Ishikawa (cell line): ENCODE results near the gene RABGEF1.

ENCODE experiments used
- CEBPB ChIP-seq: IDR thresholded peaks from 2 replicates; pipeline ENCODE4 v1.6.1; 2012
- CREB1 ChIP-seq: IDR thresholded peaks from 2 replicates; pipeline ENCODE4 v1.6.1; 2012; ENCODE audit warnings: low read depth
- EGR1 ChIP-seq: IDR thresholded peaks from 2 replicates; pipeline ENCODE4 v1.6.1; 2012
- EP300 ChIP-seq: IDR thresholded peaks from 2 replicates; pipeline ENCODE4 v1.6.1; 2012; ENCODE audit warnings: borderline replicate concordance
- FOXM1 ChIP-seq: IDR thresholded peaks from 2 replicates; pipeline ENCODE4 v1.6.1; 2012; ENCODE audit warnings: low read depth, borderline replicate concordance
- MAX ChIP-seq: IDR thresholded peaks from 2 replicates; pipeline ENCODE4 v1.6.1; 2012
- NFIC ChIP-seq: IDR thresholded peaks from 2 replicates; pipeline ENCODE4 v1.6.1; 2012
- RAD21 ChIP-seq: IDR thresholded peaks from 2 replicates; pipeline ENCODE4 v1.6.1; 2012; ENCODE audit warnings: low read depth
- REST ChIP-seq: IDR thresholded peaks from 2 replicates; pipeline ENCODE4 v1.6.1; 2012; ENCODE audit warnings: low read depth, mild to moderate bottlenecking
- TAF1 ChIP-seq: IDR thresholded peaks from 2 replicates; pipeline ENCODE4 v1.6.1; 2012; ENCODE audit warnings: low read depth, mild to moderate bottlenecking
- TCF12 ChIP-seq: IDR thresholded peaks from 2 replicates; pipeline ENCODE4 v1.6.1; 2012; ENCODE audit warnings: low read depth
- TEAD4 ChIP-seq: IDR thresholded peaks from 2 replicates; pipeline ENCODE4 v1.6.1; 2012
- USF1 ChIP-seq: IDR thresholded peaks from 2 replicates; pipeline ENCODE4 v1.6.1; 2012
- YY1 ChIP-seq: IDR thresholded peaks from 2 replicates; pipeline ENCODE4 v1.6.1; 2012; ENCODE audit warnings: low read depth
- ZBTB7A ChIP-seq: IDR thresholded peaks from 2 replicates; pipeline ENCODE4 v1.6.1; 2012; ENCODE audit warnings: low read depth

The RABGEF1 gene

GRCh38 chr7:66734006-66734405, 6.5 kb upstream of the RABGEF1 start:
- TF ChIP-seq TCF12 (no peak), YY1 (no peak), EP300 (no peak), REST (no peak), RAD21 (no peak), USF1 (no peak), ZBTB7A (no peak), MAX (no peak)

GRCh38 chr7:66735154-66735553, 5.4 kb upstream of the RABGEF1 start:
- TF ChIP-seq CEBPB (no peak), USF1 (no peak), FOXM1 (no peak), RAD21 (no peak), ZBTB7A (no peak), CREB1 (no peak), YY1 (no peak)

GRCh38 chr7:66735850-66736249, 4.7 kb upstream of the RABGEF1 start:
- TF ChIP-seq RAD21 (no peak), REST (no peak), TAF1 (no peak), EGR1 (no peak), USF1 (no peak), TCF12 (no peak), YY1 (no peak), FOXM1 (no peak), CREB1 (no peak), TEAD4 (no peak), NFIC (no peak), CEBPB (no peak), ZBTB7A (no peak), EP300 (no peak), MAX (no peak)

- no peak for TF ChIP-seq RAD21
- no peak for TF ChIP-seq CEBPB
- TF ChIP-seq ZBTB7A = no peak
Observed at GRCh38 chr7:66736892-66737291, 3.6 kb upstream of the RABGEF1 start.

GRCh38 chr7:66737667-66738066, 2.9 kb upstream of the RABGEF1 start:
- no peak for TF ChIP-seq RAD21
- no peak for TF ChIP-seq FOXM1
- no peak for TF ChIP-seq NFIC
- no peak for TF ChIP-seq TCF12
- TF ChIP-seq EGR1 = no peak
- no peak for TF ChIP-seq USF1
- no peak for TF ChIP-seq ZBTB7A
- TF ChIP-seq CEBPB = no peak

- peak; percentile 56; the same call in 1 of the 2 replicates for TF ChIP-seq CEBPB
- no peak for TF ChIP-seq TCF12
- TF ChIP-seq MAX = no peak
Observed at GRCh38 chr7:66739477-66739876, 1.1 kb upstream of the RABGEF1 start.

- TF ChIP-seq CEBPB = no peak
- no peak for TF ChIP-seq USF1
- TF ChIP-seq TCF12 = no peak
- no peak for TF ChIP-seq REST
- TF ChIP-seq ZBTB7A = no peak
- TF ChIP-seq RAD21 = no peak
- TF ChIP-seq EGR1 = no peak
- no peak for TF ChIP-seq MAX
- no peak for TF ChIP-seq NFIC
- TF ChIP-seq EP300 = no peak
- TF ChIP-seq FOXM1 = no peak
- TF ChIP-seq YY1 = no peak
- TF ChIP-seq CREB1 = no peak
- TF ChIP-seq TAF1 = no peak
- TF ChIP-seq TEAD4 = no peak
Observed at GRCh38 chr7:66739953-66740301, 606 bp upstream of the RABGEF1 start.
